ENCODE measurements around the gene PARD3B.
"Not testable (repeated sequence)": the region's sequence is repeated elsewhere in the genome, so short reads cannot be mapped to it uniquely, and the experiment has no call there.

PARD3B gene

GRCh38 chr2:204541637-204542036 is 3.6 kb upstream of the PARD3B start:
- no peak for DNase-seq (ENCODE audit: low read depth in 3 of 3, low spot score in 1 of 3)

DNA sequence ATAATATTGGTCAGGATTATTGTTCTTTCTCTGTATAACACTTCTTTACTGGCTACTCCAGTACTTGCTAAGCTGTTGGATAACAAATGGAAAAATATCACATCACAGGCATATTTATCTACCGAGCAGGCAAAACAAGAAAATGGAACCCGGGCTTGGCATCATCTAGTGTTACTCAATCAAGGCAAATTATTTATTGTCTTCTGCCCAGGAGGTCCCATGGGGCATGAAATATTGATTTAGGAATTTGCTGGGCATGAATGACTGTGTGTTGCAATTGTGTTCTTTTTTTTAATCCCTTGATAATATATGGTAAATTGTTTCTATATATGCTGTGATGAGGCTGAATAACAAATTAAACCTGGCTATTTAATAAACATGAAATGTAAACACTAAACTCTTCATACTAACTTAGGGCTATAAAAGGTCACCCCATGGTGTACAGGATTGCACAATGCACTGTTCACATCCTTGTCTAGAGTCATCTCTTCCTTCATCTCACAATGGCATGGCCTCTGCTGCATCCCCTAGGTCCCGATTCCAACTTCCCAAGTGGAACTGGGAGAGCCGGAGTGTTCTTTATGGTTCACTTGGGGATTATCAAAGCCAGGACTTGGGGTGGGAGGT is 2.2 kb upstream of the PARD3B start:
- DNase-seq (ENCODE audit: low read depth in 3 of 3, low spot score in 1 of 3): no peak

DNA sequence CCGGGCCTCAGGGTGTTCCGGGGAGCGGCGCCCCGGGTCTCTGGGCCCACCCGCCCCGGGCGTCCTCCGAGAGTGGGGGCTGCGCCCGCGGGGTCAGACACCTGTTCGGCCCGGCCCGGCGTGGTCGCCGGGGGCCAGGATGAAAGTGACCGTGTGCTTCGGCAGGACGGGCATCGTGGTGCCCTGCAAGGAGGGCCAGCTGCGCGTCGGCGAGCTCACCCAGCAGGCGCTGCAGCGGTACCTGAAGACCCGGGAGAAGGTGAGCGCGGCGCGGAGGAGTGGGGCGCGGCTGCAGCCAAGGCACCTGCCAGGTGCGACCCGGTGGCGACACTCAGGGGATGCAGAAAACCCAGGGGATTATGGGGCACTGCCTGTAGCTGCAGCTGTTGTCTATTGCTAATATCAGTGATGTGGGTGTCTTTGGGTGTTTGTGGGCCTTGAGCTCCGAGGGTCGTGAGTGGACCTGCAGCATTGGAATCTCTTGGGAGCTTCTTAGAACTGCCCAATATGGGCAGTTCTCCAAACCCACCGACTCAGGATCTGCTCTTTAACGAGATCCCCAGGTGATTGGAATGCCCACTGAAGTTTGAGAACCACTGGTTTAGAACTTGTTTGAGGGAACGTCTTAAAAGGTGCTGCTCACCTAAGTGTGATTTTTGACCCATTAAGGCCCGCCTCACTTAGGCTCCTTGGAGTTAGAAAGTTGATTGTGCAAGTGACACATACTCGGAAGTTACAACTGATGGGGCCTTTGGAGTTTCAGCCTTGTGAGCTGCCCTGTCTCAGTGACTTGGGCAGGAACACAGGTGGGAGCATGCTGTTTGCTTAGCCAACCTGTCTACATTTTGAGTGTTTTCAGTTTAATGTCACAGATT is 823 bp downstream of the PARD3B start:
- DNase-seq (ENCODE audit: low read depth in 3 of 3, low spot score in 1 of 3): no peak

DNA sequence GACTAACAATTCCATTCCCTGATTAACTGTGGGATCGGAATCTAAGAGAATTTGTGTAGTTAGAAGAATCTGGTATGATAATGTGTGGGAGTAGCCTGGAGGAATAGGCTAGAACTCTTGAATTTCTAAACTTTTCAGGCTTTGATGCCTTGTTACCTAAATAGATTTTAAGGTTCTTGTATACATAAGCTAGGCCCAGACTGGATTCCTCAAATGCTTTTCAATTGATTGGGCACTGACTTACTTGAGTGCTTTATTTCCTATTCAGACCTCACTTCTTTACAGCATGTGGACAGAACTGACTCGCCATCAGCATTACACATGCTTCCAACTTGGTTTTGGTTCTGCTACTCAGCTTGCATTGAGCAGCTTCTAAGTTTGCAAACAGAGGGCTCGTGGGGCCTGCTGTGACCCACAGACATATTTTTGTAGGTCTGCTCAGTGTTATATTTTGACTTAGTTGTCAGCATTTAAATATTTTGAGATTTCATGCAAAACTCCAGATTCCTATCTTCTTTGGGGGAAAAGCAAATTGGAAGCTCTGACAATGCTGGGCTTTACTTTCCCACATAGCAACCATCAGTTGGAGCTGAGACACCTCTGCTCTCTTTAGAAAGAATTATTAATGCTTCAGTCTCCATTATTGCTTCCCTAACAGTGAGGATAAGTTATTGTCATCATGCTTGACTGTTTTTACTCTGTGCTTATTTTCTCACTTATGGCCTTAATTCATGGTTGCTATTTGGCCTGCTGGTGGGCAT is 5.7 kb downstream of the PARD3B start:
- no peak for DNase-seq (ENCODE audit: low read depth in 3 of 3, low spot score in 1 of 3)

DNA sequence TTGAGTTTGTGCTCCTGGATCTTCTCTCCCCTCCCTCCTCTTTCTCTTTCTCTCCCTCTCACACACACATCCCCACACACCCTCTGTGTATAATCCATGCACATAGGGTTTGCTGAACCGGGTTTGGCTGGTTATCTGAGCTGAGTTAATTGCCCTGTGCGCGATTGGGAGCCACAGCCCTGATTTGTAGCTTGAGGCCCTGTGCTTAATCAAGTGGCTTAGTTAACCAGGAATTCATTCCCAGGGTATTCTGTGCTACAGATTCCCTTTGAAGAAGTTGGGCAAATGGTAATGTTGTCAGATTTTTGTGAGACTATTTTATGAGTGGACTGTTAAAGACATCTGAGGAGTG is 6.2 kb downstream of the PARD3B start:
- DNase-seq (ENCODE audit: low read depth in 3 of 3, low spot score in 1 of 3): no peak

GRCh38 chr2:204557604-204558003 is 12.3 kb downstream of the PARD3B start:
- DNase-seq (ENCODE audit: low read depth in 3 of 3, low spot score in 1 of 3): no peak

- DNase-seq (ENCODE audit: low read depth in 3 of 3, low spot score in 1 of 3): not testable (repeated sequence)
Measured at GRCh38 chr2:204559358-204559757, 14.1 kb downstream of the PARD3B start.

- no peak for DNase-seq (ENCODE audit: low read depth in 3 of 3, low spot score in 1 of 3)
Measured at GRCh38 chr2:204560902-204561301, 15.6 kb downstream of the PARD3B start.

- no peak for DNase-seq (ENCODE audit: low read depth in 3 of 3, low spot score in 1 of 3)
Measured at GRCh38 chr2:204561771-204562170, 16.5 kb downstream of the PARD3B start.

DNA sequence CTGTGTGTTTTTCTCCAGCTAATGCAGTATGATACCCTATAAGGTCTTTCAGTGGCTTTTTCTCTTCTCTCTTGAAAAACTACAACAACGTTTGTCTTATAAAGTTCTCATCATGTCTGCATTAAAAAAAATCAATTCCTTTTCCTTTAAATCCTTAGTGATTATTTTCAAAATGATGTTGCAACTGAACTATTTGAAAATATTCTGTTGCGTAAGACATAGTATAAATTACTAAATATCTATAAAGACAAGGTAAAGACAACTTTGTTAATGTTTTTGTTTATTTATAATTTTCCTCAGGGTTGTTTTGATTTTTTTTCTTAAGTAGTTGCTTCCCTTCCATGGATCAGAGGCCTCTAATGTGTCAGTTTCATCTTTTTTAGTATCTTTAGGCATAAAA is 21.2 kb downstream of the PARD3B start:
- no peak for DNase-seq (ENCODE audit: low read depth in 3 of 3, low spot score in 1 of 3)

DNA sequence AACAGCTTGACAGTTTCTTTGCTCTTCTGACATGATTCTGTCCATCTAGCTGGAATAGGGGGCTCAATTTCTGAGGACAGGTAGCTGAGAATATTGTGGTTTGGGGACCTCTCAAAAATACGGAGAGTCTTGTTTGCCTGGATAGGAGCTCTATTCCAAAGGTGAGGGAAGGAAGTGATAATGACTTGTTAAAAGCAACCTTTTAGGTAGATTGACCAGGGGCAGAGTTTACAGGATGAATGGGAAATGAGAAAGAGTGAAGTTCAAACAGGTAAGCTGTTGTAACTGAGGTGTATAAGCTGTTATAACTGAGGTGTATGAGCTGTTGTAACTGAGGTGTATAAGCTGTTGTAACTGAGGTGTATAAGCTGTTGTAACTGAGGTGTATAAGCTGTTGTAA is 25.1 kb downstream of the PARD3B start:
- no peak for DNase-seq (ENCODE audit: low read depth in 3 of 3, low spot score in 1 of 3)

GRCh38 chr2:204571041-204571440 is 25.8 kb downstream of the PARD3B start:
- DNase-seq (ENCODE audit: low read depth in 3 of 3, low spot score in 1 of 3): no peak

DNA sequence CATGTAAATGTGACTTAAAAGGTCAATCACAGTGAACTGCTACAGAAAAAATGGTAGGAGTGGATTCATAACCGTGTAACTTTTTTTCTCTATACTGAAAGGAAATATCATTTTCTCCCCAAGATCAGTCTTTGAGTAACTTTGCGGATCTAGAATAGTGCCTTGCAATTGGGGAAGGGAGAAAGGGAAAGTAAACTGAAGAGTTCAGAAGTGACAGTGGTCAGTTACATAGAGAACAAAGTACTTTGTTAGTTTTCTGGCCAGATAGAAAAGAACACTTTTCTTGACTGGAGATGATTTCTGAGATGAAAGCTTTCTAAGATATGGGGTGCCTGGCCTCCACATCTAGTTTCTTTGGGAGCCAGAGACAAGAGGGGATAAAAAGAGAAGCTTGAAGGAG is 26.6 kb downstream of the PARD3B start:
- no peak for DNase-seq (ENCODE audit: low read depth in 3 of 3, low spot score in 1 of 3)

- DNase-seq (ENCODE audit: low read depth in 3 of 3, low spot score in 1 of 3): no peak
Measured at GRCh38 chr2:204573221-204573620, 27.9 kb downstream of the PARD3B start.

GRCh38 chr2:204574486-204574885 is 29.2 kb downstream of the PARD3B start:
- DNase-seq (ENCODE audit: low read depth in 3 of 3, low spot score in 1 of 3): no peak

- DNase-seq (ENCODE audit: low read depth in 3 of 3, low spot score in 1 of 3): no peak
Measured at GRCh38 chr2:204575463-204575862, 30.2 kb downstream of the PARD3B start.

GRCh38 chr2:204576362-204576979 is 31.2 kb downstream of the PARD3B start:
- no peak for DNase-seq (ENCODE audit: low read depth in 3 of 3, low spot score in 1 of 3)

GRCh38 chr2:204578928-204579598 is 33.8 kb downstream of the PARD3B start:
- no peak for DNase-seq (ENCODE audit: low read depth in 3 of 3, low spot score in 1 of 3)

- no peak for DNase-seq (ENCODE audit: low read depth in 3 of 3, low spot score in 1 of 3)
Measured at GRCh38 chr2:204581946-204582345, 36.7 kb downstream of the PARD3B start.

GRCh38 chr2:204583773-204584172 is 38.5 kb downstream of the PARD3B start:
- no peak for DNase-seq (ENCODE audit: low read depth in 3 of 3, low spot score in 1 of 3)

GRCh38 chr2:204585930-204586329 is 40.7 kb downstream of the PARD3B start:
- no peak for DNase-seq (ENCODE audit: low read depth in 3 of 3, low spot score in 1 of 3)
